ENCODE measurements around the gene DGCR2.

DNA sequence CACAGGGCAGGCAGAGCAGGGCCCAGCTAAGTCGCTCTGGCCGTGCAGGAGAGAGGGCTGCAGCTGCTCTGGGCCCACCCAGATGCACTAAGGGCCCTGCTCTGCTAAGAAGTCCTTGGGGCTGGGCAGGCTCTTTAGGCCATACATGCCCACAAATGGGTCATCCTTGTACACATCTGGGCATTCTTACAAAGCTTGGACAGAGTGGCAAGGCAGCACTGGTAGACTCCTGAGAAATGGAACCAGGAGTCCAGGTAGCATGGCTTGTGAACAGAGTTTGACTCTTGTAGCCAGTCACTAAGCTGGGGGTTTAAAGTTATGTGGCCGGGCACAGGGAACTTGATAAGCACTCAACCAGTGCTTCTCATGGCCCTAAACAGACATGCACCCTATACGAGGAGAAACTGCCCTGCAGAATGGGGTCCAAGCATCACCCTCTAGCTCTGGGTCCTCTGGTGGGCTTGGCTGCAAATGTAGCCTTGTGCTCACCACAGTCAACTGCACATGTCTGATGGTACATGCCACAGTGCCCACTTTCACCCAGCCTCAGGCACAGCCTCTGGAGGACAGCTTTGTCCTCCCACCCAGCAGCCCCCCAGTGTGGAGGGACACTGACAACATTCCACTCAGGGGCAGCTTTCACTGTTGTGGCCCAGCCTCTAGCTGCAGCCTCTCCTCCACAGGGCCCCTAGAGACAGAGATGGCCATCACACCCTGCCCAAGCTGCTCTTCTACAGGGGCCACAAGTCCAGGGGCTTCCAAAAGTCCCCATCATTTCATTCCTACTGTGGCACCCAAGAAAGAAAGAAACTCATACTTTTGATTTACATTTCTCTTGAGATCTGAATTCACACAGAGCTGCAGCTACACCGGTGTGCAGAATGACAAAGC, 75.2 kb downstream of the DGCR2 start:
- TF ChIP-seq, protein P1, sequence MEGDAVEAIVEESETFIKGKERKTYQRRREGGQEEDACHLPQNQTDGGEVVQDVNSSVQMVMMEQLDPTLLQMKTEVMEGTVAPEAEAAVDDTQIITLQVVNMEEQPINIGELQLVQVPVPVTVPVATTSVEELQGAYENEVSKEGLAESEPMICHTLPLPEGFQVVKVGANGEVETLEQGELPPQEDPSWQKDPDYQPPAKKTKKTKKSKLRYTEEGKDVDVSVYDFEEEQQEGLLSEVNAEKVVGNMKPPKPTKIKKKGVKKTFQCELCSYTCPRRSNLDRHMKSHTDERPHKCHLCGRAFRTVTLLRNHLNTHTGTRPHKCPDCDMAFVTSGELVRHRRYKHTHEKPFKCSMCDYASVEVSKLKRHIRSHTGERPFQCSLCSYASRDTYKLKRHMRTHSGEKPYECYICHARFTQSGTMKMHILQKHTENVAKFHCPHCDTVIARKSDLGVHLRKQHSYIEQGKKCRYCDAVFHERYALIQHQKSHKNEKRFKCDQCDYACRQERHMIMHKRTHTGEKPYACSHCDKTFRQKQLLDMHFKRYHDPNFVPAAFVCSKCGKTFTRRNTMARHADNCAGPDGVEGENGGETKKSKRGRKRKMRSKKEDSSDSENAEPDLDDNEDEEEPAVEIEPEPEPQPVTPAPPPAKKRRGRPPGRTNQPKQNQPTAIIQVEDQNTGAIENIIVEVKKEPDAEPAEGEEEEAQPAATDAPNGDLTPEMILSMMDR (IDR thresholded peaks at IDR 0.05; ENCODE audit: insufficient read depth, low read length, poor library complexity, severe bottlenecking) = no peak
- TF ChIP-seq EZH2phosphoT487 (conservative IDR thresholded peaks at IDR 0.05; ENCODE audit: low read length) = no peak
